H9 (cell line): ENCODE data around the gene INSRR. TPM values are rescaled to one million over a fixed set of nuclear protein-coding genes. Genes with fewer than 3 reads are reported as not detected.

Source experiments
- DNase-seq: peaks from one replicate; pipeline ENCODE4 v3.0.0-alpha.2; 2017
- H2AFZ ChIP-seq: one replicate; pipeline ENCODE4 v1.6.1; 2013; ENCODE audit warnings: mild to moderate bottlenecking, low read length, control low read depth, moderate library complexity
- H2AK5ac ChIP-seq: 2 replicates; pipeline ENCODE4 v1.6.1; 2013; ENCODE audit warnings: low read length, control low read depth, mixed read lengths; ENCODE audit not compliant: insufficient read length
- H2BK120ac ChIP-seq: one replicate; pipeline ENCODE4 v1.6.1; 2013; ENCODE audit warnings: low read depth, mild to moderate bottlenecking, low read length, control low read depth, inconsistent platforms; ENCODE audit not compliant: poor library complexity, severe bottlenecking
- H2BK12ac ChIP-seq: 2 replicates; pipeline ENCODE4 v1.6.1; 2013; ENCODE audit warnings: low read length, control low read depth, mixed read lengths, low read depth; ENCODE audit not compliant: insufficient read length
- H2BK15ac ChIP-seq: 2 replicates; pipeline ENCODE4 v1.6.1; 2013; ENCODE audit warnings: low read depth, low read length, control low read depth
- H2BK20ac ChIP-seq: one replicate; pipeline ENCODE4 v1.6.1; 2013; ENCODE audit warnings: low read depth, mild to moderate bottlenecking, low read length, control low read depth, inconsistent platforms; ENCODE audit not compliant: poor library complexity, severe bottlenecking
- H2BK5ac ChIP-seq: 2 replicates; pipeline ENCODE4 v1.6.1; 2013; ENCODE audit warnings: low read length, control low read depth, mixed read lengths; ENCODE audit not compliant: insufficient read length
- H3K14ac ChIP-seq: 2 replicates; pipeline ENCODE4 v1.6.1; 2013; ENCODE audit warnings: low read length, control low read depth; ENCODE audit not compliant: insufficient read depth
- H3K18ac ChIP-seq: 2 replicates; pipeline ENCODE4 v1.6.1; 2013; ENCODE audit warnings: low read depth, mild to moderate bottlenecking, mixed read lengths, low read length, control low read depth; ENCODE audit not compliant: insufficient read length
- H3K23ac ChIP-seq: 2 replicates; pipeline ENCODE4 v1.6.1; 2013; ENCODE audit warnings: low read length, control low read depth, mixed read lengths, low read depth; ENCODE audit not compliant: insufficient read length
- H3K23me2 ChIP-seq: 2 replicates; pipeline ENCODE4 v1.6.1; 2013; ENCODE audit warnings: low read depth, mild to moderate bottlenecking, mixed read lengths, low read length, control low read depth; ENCODE audit not compliant: insufficient read length, poor library complexity, severe bottlenecking
- H3K27ac ChIP-seq: 2 replicates; pipeline ENCODE4 v1.5.1; 2013; ENCODE audit warnings: low read length, control low read depth, mixed read lengths, low read depth; ENCODE audit not compliant: insufficient read length
- H3K27me3 ChIP-seq: 2 replicates; pipeline ENCODE4 v1.6.1; 2013; ENCODE audit warnings: low read length, control low read depth, inconsistent platforms; ENCODE audit not compliant: insufficient read depth
- H3K4ac ChIP-seq: 2 replicates; pipeline ENCODE4 v1.6.1; 2013; ENCODE audit warnings: low read depth, mild to moderate bottlenecking, control low read depth, inconsistent platforms, low read length, moderate library complexity
- H3K4me1 ChIP-seq: 2 replicates; pipeline ENCODE4 v1.6.1; 2013; ENCODE audit warnings: low read length, control low read depth, inconsistent platforms; ENCODE audit not compliant: insufficient read depth
- H3K4me2 ChIP-seq: 2 replicates; pipeline ENCODE4 v1.6.1; 2013; ENCODE audit warnings: low read length, control low read depth, mixed read lengths; ENCODE audit not compliant: insufficient read length, insufficient read depth
- H3K56ac ChIP-seq: 2 replicates; pipeline ENCODE4 v1.6.1; 2013; ENCODE audit warnings: low read depth, mild to moderate bottlenecking, mixed read lengths, low read length, control low read depth; ENCODE audit not compliant: insufficient read length
- H3K79me1 ChIP-seq: 2 replicates; pipeline ENCODE4 v1.6.1; 2013; ENCODE audit warnings: low read depth, mild to moderate bottlenecking, moderate library complexity, low read length, control low read depth, inconsistent platforms; ENCODE audit not compliant: insufficient read depth, poor library complexity, severe bottlenecking
- H3K79me2 ChIP-seq: 2 replicates; pipeline ENCODE4 v1.6.1; 2013; ENCODE audit warnings: low read length, control low read depth, inconsistent platforms; ENCODE audit not compliant: insufficient read depth
- H3K9ac ChIP-seq: 2 replicates; pipeline ENCODE4 v1.6.1; 2013; ENCODE audit warnings: low read length, control low read depth, mixed read lengths; ENCODE audit not compliant: insufficient read length; ENCODE audit errors: extremely low read depth
- H3K9me3 ChIP-seq: one replicate; pipeline ENCODE4 v1.6.1; 2013; ENCODE audit warnings: low read depth, low read length, inconsistent platforms; ENCODE audit not compliant: control insufficient read depth
- H3T11ph ChIP-seq: one replicate; pipeline ENCODE4 v1.6.1; 2013; ENCODE audit warnings: mild to moderate bottlenecking, low read length, control low read depth, inconsistent platforms
- H4K20me1 ChIP-seq: one replicate; pipeline ENCODE4 v1.6.1; 2013; ENCODE audit not compliant: control insufficient read depth, insufficient read length, insufficient read depth
- H4K5ac ChIP-seq: 2 replicates; pipeline ENCODE4 v1.6.1; 2013; ENCODE audit warnings: low read depth, mild to moderate bottlenecking, mixed read lengths, low read length, control low read depth; ENCODE audit not compliant: insufficient read length
- H4K8ac ChIP-seq: replicated peaks from 2 replicates; pipeline ENCODE4 v1.6.1; 2013; ENCODE audit warnings: low read length, control low read depth, mixed read lengths, low read depth; ENCODE audit not compliant: insufficient read length
- H4K91ac ChIP-seq: 2 replicates; pipeline ENCODE4 v1.6.1; 2013; ENCODE audit warnings: low read depth, mild to moderate bottlenecking, moderate library complexity, mixed read lengths, low read length, control low read depth; ENCODE audit not compliant: insufficient read length
- H3K27ac Mint-ChIP-seq, 3 experiments: 2 replicates in 2 of 3; 3 replicates in 1 of 3; pipeline ENCODE4 v1.8.0; 2020 to 2021; ENCODE audit warnings: mixed read lengths in 3 of 3, mild to moderate bottlenecking in 1 of 3, moderate library complexity in 1 of 3
- H3K27me3 Mint-ChIP-seq: 2 replicates; pipeline ENCODE4 v1.8.0; 2021; ENCODE audit warnings: low read depth, mild to moderate bottlenecking, moderate library complexity, mixed read lengths
- H3K36me3 Mint-ChIP-seq, 3 experiments: 2 replicates in 2 of 3; 3 replicates in 1 of 3; pipeline ENCODE4 v1.8.0; 2020 to 2021; ENCODE audit warnings: low read depth in 3 of 3, mixed read lengths in 3 of 3; ENCODE audit not compliant: insufficient read depth in 1 of 3
- H3K4me1 Mint-ChIP-seq, 2 experiments: 2 replicates each; pipeline ENCODE4 v1.8.0; 2020; ENCODE audit warnings: mixed read lengths in 2 of 2
- H3K4me3 Mint-ChIP-seq, 2 experiments: 2 replicates in 1 of 2; 3 replicates in 1 of 2; pipeline ENCODE4 v1.8.0; 2020 to 2021; ENCODE audit warnings: mild to moderate bottlenecking in 2 of 2, mixed read lengths in 2 of 2, moderate library complexity in 1 of 2
- H3K9me3 Mint-ChIP-seq, 2 experiments: 2 replicates in 1 of 2; 3 replicates in 1 of 2; pipeline ENCODE4 v1.8.0; 2020; ENCODE audit warnings: mild to moderate bottlenecking in 2 of 2, mixed read lengths in 2 of 2, moderate library complexity in 1 of 2
- CTCF ChIP-seq: fragments of 200-600 bp; sonication (generic); conservative IDR thresholded peaks from 3 replicates; pipeline ENCODE4 v1.8.0; 2021; ENCODE audit warnings: antibody characterized with exemption, mild to moderate bottlenecking
- WGBS: extraction: QIAGEN DNeasy Blood & Tissue Kit; methylation state at CpG from one replicate; pipeline ENCODE4 v1.1.7; 2013; ENCODE audit warnings: missing lambda C conversion rate, low lambda C conversion rate, mixed read lengths; ENCODE audit not compliant: insufficient read length; ENCODE audit errors: extremely low coverage; 5-methylcytosine and 5-hydroxymethylcytosine counted together
- total RNA-seq: library from RNA; stranded (reverse); gene quantifications from 2 replicates; pipeline ENCODE4 v1.2.1, GENCODE V29; 2021

The INSRR gene
- total RNA-seq, 1 experiment from 2014 or later: not detected

GRCh38 chr1:156795787-156796186 lies 63.1 kb downstream of the INSRR start:
- H3K23ac ChIP-seq: no peak overlapping the region
- H3K79me2 ChIP-seq: no peaks in the 10 kb centered on the region
- H3K27ac Mint-ChIP-seq: no peak overlapping the region
- no peak overlapping the region for H2AK5ac ChIP-seq
- DNase-seq: no peak
- no CpG with 5 or more reads among the region's 7 CpGs for WGBS
- no peak overlapping the region for H2BK12ac ChIP-seq
- H3K4me3 Mint-ChIP-seq: no peak overlapping the region
- no peak overlapping the region for H3K4ac ChIP-seq
- H3T11ph ChIP-seq: no peak overlapping the region
- H3K4me2 ChIP-seq: no peak overlapping the region
- no peak for TF ChIP-seq CTCF
- no peaks in the 10 kb centered on the region for H3K9me3 Mint-ChIP-seq
- H4K8ac ChIP-seq: no peak overlapping the region
- no peaks in the 10 kb centered on the region for H3K27me3 Mint-ChIP-seq
- H3K36me3 Mint-ChIP-seq: peaks cover 41 to 89% (median 75%) of the 10 kb centered on the region in 3 experiments; a peak in 6 of 7 replicates
- no peaks in the 10 kb centered on the region for H4K20me1 ChIP-seq
- H4K91ac ChIP-seq: no peak overlapping the region
- no peak overlapping the region for H2BK15ac ChIP-seq
- no peak overlapping the region for H3K56ac ChIP-seq
- no peak overlapping the region for H2BK20ac ChIP-seq
- H3K27me3 ChIP-seq: no peaks in the 10 kb centered on the region
- H3K4me1 ChIP-seq: no peaks in the 10 kb centered on the region
- H3K4me1 Mint-ChIP-seq: no peaks in the 10 kb centered on the region
- H3K23me2 ChIP-seq: no peaks in the 10 kb centered on the region
- H3K79me1 ChIP-seq: no peaks in the 10 kb centered on the region
- no peak overlapping the region for H3K9ac ChIP-seq
- H3K9me3 ChIP-seq: no peaks in the 10 kb centered on the region
- H3K14ac ChIP-seq: no peak overlapping the region
- no peak overlapping the region for H3K27ac ChIP-seq
- H4K5ac ChIP-seq: no peak overlapping the region
- H2BK5ac ChIP-seq: no peak overlapping the region
- H2BK120ac ChIP-seq: no peak overlapping the region
- no peak overlapping the region for H3K18ac ChIP-seq
- no peak overlapping the region for H2AFZ ChIP-seq
